CD4-positive, alpha-beta T cell treated with Interleukin-1 beta for 1 hour (primary cell): Measurements from ENCODE around the gene LAYN.

Experiments
- DNase-seq, 2 donors: peaks; one replicate each; pipeline ENCODE4 v3.0.0-alpha.2; 2020 to 2022

LAYN gene, protein sequence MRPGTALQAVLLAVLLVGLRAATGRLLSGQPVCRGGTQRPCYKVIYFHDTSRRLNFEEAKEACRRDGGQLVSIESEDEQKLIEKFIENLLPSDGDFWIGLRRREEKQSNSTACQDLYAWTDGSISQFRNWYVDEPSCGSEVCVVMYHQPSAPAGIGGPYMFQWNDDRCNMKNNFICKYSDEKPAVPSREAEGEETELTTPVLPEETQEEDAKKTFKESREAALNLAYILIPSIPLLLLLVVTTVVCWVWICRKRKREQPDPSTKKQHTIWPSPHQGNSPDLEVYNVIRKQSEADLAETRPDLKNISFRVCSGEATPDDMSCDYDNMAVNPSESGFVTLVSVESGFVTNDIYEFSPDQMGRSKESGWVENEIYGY

DNA sequence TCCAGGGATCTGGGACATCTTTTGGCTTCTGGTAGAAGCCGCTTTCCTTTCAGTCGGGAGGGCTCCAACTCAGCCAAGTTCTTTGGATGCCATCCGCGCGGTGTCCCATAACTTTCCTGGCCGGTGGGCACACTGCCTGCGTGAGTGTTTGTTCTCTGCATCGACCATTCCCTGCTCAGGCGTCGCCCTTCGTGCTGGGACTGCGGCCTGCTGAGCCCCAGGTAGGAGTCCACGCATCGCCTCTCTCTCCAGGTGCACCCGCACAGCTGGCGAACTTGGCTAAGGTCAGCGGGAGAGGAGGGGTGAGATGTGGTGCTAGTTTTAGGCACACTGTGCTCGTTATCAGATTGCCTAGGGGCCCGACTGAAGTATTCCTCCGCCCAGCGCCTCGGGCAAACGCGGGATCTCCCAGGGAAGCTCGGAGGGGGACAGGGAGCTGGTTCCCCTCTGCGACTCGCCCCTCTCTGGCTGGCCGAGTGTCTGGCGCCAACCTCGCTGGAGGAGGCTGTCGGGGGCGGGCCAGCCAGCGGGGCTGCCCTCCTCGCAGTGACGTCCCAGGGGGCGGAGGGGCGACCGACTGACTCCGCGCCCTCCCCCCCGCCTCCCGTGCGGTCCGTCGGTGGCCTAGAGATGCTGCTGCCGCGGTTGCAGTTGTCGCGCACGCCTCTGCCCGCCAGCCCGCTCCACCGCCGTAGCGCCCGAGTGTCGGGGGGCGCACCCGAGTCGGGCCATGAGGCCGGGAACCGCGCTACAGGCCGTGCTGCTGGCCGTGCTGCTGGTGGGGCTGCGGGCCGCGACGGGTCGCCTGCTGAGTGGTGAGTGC is at the start of gene LAYN:
Gene LAYN (plus strand): TSS at position 607 of the 823 bp plus-strand sequence. CDS start 124 bp downstream, at position 731.
- peak; percentile 34 to 48 for DNase-seq

- no peak for DNase-seq
Observed at GRCh38 chr11:111494040-111494439, 46.5 kb upstream of the LAYN start.

DNA sequence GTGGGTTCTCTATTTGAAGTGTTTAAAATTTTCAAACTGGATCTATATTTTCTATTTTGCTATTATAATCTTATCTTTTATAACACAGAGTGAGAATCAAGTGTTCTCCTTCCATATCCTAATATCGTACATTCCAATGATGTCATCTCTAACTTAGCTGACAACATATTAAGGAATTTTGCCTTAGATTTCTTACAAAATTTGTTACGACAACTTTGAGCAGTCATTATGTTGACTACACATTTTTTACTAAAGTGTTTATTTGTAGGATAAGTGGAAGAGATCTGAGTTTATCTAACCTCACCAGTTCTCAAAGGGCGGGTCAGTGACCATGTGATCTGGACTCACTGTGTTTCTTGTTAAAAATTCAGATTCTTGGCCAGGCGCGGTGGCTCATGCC is 41.0 kb upstream of the LAYN start:
- no peak for DNase-seq

DNA sequence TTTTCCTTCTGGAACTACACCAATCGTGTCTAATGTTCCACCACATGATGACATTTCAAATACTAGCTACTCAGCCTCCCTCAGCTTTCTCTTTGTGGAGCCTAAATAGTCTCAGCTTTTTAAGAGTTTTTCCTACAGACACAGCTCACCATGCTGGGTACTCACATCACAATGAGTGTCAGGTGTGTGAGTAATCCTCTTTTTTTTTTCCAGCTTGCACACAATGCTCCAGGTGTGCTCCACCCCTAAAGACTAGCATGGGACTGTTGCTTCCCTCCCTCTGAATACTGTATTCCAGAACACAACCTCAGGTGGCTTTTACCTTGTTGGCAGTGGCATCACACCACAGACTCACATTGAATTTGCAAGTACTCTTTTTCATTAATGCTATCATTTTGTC is 40.0 kb upstream of the LAYN start:
- DNase-seq: no peak

GRCh38 chr11:111502611-111503010 is 37.9 kb upstream of the LAYN start:
- no peak for DNase-seq

DNA sequence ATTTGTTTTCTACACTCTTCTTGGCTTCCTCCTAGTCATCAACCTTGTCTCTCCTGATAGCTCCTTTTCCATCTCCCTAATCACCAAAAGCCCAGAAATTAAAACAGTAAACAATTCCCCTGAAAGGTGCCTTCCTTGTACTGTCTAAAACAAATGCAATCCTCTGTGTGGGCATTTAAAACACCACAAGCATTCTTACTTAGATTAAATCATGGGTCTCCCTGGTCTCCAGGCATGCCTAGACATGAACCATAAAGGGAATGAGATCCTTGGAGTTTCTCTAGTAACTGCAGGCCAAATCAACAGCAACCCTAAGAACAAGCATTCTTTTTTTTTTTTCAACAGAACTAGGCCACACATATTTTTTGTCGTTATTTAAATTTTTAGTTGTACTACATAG is 30.2 kb upstream of the LAYN start:
- no peak for DNase-seq

DNA sequence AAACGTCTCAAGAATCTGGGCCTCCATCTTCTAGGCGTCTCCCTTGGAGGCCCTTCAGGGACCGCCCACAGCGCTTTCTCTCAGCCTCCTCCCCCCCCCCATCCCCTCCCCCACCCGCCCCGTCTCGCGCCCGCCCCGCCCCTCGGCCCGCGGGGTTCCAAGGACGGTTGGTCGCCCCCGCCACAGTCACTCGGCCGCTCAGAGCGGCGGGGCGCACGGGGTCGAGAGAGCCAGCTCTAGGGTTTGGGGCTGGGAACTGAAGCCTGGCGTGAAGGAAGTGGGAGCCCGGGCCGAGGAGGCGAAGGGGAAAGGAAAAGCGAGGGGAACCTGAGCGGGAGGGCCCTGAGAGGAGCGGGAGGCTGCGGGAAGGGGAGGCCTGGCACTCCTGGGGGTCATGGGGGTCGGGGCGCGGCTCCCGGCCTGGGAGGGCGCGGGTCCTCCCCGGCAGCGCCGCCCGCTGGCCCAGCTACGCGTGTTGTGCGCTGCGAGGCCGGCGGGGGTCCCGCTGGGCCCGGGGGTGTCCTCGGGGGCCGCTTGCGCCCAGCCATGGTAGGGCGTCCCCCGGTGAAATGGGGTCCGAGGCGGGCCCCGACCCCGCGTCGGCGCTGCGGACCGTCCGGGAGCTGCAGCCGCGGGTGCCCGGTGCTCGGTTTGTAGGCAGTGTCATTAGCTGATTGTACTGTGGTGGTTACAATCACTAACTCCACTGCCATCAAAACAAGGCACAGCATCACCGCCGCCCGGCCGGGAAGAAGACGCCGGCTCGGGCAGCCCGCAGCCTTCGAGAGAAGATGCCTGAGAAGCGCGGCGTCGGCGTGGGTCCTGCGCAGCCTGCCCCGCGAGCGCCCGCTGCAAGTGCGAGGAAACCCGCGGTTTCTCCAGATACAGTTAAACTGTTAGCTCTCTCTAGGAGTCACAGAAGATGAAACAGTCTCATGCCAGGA is 28.0 kb upstream of the LAYN start, which contains the start of gene BTG4:
Gene BTG4 (minus strand): TSS at position 91 of the 944 bp plus-strand sequence. CDS start 13,610 bp downstream, outside the sequence.
- peak in 1 of 2 donors; percentile 1 for DNase-seq

- DNase-seq: no peak
Observed at GRCh38 chr11:111513240-111513605, 27.3 kb upstream of the LAYN start.

- peak in 1 of 2 donors; percentile 4 for DNase-seq
Observed at GRCh38 chr11:111514216-111515031, 26.1 kb upstream of the LAYN start, which contains the start of gene HOATZ. TSS of gene HOATZ (plus strand) at chr11:111514778. CDS start at chr11:111514785, 7 bp downstream.

DNA sequence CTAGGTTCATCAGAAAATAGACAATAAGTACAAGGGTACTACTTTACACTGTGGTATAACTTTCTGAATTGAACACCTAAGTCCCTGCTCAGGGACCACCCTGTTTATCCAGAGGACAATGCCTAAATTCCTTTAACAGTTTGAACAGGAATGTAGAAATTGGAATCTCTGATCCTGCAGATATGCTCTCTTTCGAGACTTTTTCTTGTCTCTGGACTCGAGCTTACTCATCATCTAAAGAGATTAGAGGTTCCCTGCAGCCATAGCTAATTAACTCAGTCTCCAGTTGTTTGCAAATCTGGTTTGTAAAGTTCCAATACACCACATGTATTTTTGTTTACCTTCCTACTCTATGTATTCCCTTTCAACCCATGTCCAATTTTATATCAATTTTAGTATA is 24.9 kb upstream of the LAYN start:
- no peak for DNase-seq

DNA sequence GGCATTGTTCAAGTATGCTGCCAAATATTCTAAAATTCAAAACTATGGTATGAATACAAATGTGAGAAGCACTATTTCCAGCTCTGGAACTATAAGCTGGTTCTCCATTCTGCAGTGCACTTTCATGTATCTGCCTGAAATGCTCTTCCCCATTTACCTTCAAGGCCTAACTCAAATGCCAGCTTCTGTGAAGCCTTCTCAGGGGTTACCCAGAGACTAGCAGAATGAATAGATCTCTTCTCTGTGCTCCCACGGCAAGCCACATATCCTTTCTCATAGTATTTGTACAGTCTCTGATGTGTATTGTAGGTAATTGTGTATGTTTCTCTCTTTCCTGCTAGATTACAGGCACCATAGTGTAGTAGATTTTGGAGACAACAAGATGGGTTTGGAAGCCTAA is 21.9 kb upstream of the LAYN start:
- no peak for DNase-seq

DNA sequence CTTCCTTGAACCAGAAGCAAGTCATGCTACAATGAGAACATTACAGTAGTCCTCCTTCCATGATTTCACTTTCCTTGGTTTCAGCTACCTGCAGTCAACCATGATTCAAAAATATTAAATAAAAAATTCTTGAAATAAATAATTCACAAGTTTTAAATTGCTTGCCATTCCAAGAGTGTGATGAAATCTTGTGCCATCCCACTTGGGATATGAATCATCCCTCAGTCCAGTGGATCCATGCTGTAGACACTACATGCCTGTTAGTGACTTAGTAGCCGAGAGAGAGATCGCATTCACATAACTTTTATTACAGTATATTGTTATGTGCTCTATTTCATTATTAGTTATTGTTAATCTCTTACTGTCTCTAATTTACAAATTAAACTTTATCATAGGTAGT is 20.0 kb upstream of the LAYN start:
- no peak for DNase-seq

- DNase-seq: no peak
Observed at GRCh38 chr11:111521135-111521534, 19.4 kb upstream of the LAYN start.

- DNase-seq: no peak
Observed at GRCh38 chr11:111522426-111522825, 18.1 kb upstream of the LAYN start.

DNA sequence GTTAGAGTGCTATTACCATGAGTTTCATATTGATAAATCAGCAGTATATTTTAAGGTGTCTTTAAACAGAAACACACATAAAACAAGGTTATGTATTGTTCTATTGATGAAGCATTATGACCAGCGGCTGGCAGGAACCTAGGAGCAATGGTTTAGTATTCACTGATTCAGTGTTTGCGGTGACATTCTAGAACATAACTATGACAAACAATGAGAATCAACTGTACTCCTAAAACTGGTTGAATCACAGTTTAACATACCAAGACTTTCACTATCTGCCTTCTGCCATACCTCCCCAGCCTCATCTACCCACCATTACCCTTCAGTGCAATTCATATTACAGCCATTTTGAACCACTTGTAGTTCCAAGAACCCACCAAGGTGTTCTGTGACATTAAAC is 17.2 kb upstream of the LAYN start:
- no peak for DNase-seq

- no peak for DNase-seq
Observed at GRCh38 chr11:111524056-111524455, 16.5 kb upstream of the LAYN start.

- no peak for DNase-seq
Observed at GRCh38 chr11:111525456-111525855, 15.1 kb upstream of the LAYN start.

- DNase-seq: no peak
Observed at GRCh38 chr11:111526501-111526900, 14.0 kb upstream of the LAYN start.

GRCh38 chr11:111527279-111527678 is 13.2 kb upstream of the LAYN start:
- DNase-seq: no peak

DNA sequence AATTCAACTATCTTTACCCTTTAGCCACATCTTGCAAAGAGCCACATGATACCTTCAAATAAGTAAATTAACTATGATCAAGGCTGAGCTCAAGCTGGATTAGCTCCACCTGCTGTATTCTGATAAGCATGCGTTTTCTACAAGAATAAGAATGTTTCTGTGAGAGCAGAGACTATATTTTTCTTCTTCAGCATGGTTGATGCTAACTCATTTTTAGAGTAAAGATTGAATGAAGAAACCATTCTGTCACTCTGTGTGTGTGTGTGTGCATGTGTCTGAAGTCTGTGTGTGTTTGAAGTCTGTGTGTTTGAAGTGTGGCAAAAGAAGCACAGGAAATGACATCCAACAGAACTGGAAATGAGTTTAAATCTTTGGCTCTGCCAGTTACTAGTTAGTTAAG is 12.0 kb upstream of the LAYN start:
- DNase-seq: peak; percentile 6 to 53

DNA sequence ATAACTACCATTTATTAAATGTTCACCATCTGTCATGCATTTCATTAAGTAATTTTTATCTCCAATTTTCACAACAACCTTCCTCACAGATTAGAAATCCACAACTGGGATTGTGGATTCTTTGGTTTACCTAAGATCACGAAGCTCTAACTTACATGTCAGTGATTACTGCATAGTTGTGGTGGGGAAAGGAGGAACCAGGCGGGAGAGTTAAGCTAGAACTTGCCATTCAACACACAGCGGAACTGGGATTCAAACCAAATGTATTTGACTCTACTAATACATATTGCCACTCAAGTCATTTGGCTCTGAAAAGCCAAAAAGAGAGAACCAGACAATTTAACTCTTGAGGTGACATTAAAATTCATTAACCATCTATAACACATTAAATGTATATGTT is 10.4 kb upstream of the LAYN start:
- no peak for DNase-seq

DNA sequence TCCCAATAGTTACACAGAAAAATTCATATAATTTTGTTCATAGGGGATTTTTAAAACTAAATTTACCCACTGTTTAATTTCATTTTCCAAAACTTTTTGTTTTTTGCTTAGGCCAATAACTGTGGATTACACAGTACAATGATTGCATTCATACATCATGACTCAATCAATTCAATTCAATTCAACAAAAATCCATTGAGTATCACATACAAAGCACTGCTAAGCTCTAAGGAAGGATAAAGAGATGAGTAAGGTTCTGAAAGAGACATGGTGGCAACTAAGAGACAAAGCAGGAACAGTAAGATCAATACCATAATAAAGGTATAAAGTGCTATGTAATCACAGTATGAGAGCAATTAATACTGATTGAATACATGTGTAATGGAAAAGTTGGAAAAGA is 9.4 kb upstream of the LAYN start:
- no peak for DNase-seq
